ENCODE measurements around the gene LMF1.

LMF1 gene

DNA sequence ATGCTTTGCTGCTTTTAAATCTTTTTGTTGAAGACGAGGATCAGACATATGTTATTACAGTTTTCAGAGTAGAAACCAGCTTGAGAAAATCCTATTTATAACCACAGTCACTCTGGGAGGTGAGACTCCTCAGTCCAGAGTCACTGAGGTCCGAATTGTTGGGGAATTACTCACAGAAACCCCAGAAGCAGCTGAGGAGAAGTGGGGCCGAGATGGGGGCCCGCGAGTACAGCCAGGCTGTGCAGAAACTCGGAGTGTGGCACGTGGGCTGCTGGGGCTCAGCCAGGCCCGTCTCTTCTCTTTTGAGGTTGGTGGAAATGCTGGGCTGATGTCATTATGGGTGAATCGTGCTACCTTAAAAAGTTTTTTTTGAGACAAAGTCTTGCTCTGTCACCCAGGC lies 155.8 kb downstream of the LMF1 start:
- DNase-seq (ENCODE audit: low read depth, low spot score): no peak

DNA sequence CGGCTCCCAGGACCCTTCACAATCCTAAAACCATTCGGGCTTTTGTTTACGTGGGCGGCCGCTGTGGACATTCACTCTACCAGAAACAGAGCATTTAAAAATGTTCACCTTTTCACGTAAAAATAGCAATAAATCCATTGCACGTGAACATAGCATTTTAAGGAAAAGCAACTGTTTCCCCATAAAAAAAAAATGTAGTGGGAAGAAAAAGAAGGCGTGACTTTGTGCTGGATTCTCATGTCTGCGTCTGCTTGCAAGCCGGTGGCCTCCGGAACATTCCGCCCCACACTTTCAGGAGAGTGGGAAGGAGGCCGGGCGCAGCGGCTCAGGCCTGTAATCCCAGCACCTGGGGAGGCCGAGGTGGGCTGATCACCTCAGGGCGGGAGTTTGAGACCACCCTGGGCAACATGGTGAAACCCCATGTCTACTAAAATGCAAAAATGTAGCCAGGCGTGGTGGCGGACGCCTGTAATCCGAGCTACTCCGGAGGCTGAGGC lies 156.8 kb downstream of the LMF1 start:
- no peak for DNase-seq (ENCODE audit: low read depth, low spot score)

DNA sequence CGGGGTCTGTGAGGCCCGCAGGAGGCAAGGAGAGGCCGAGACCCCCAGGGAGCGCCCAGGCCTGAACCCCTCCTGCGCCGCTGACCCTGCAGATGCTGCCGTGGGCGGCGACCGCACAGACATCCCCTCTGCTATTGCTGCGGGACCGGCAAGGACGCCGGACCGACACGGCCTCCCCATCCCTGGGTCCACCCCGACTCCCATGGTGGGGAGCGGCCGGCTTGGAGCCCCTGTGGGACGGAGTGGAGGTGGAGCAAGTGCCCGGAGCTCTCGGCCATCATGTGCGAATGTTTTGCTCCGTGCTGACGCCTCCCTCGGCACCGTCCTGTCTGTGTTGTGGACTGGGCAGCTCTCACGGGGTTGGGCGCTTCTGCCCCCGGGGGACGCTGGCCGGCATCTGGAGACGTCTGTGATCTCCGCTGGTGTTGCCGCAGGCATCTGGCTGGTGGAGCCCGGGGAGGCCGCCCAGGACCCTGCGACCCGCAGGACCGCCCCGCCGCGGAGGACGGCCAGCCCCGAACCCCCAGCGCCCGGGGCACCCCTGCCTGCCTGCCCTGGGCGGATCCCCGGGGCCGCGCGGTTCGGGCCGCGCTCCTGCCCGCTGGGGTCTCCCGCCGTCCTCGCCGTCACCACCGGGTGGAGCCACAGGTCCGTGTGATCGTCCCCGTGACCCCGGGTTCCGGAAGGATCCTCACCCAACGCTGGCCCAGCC lies 157.4 kb downstream of the LMF1 start:
- no peak for DNase-seq (ENCODE audit: low read depth, low spot score)

DNA sequence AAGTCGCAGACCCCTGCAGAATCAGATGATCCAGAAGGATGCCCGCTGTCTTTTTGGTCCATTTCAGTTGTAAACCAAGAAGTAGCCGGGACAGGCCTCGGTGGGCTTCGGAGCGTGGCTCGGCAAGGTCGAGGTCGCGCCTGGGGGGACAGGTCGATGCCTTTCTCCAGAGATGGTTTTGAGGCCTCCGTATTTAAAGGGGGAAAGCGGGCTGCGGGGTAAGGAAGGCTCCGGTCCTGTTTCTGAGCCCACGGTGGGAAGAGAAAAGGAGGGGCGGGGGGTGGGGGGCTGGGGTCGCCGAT lies 162.7 kb downstream of the LMF1 start:
- DNase-seq (ENCODE audit: low read depth, low spot score): no peak

DNA sequence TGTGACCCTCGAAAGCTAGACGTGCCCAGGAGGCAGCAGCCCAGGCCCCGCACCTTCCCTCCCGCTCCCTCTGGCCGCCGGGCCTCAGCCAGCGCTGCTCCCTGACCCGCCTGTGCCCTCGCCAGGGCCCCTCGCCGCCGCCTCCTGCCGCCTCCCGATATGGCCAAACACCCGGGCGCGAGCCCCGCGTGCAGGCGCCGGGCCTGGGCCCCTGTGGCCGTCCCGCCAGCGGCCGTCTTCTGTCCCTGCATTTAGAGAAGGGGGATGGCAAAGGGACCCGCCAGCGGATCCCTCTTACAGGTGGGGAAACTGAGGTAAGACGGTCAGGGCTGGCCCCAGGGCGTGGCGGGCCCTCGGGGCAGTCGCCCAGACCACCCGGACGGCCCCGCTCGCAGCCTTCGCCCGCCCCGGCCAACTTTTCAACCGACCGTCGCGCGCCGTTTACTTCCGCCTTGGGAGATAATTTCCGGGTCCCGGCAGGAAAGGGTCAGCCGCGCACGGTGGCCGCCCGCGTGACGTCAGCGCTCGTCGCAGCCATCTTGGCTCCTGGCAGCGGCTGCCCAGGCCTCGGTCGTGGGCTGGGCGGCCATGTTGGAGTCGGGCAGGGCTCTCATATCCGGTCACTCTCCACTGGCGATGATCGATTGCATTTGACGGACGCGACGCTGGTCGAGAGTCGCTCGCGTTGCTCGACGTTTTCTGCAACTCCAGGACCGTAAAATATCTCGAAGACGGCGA lies 163.3 kb downstream of the LMF1 start:
- peak; percentile 72 for DNase-seq (ENCODE audit: low read depth, low spot score)

DNA sequence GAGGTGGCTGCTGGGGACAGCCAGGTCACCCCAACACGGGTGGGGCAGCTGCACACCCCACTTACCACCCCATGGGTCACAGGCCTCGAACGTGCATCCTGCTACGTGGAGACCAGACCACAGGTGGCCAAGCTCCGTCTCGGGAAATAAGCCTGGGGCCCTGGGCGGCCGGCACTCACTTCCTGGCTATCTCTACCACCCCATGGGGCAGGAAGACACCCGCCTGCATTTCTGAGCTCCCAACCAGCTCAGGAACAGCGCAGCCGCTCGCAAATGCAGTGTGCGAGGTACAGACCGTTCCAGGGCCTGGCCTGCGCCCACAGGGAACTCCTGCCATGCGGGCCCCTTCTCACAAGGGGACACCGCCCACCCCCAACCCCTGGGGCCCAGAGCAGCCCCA lies 165.3 kb downstream of the LMF1 start:
- no peak for DNase-seq (ENCODE audit: low read depth, low spot score)

DNA sequence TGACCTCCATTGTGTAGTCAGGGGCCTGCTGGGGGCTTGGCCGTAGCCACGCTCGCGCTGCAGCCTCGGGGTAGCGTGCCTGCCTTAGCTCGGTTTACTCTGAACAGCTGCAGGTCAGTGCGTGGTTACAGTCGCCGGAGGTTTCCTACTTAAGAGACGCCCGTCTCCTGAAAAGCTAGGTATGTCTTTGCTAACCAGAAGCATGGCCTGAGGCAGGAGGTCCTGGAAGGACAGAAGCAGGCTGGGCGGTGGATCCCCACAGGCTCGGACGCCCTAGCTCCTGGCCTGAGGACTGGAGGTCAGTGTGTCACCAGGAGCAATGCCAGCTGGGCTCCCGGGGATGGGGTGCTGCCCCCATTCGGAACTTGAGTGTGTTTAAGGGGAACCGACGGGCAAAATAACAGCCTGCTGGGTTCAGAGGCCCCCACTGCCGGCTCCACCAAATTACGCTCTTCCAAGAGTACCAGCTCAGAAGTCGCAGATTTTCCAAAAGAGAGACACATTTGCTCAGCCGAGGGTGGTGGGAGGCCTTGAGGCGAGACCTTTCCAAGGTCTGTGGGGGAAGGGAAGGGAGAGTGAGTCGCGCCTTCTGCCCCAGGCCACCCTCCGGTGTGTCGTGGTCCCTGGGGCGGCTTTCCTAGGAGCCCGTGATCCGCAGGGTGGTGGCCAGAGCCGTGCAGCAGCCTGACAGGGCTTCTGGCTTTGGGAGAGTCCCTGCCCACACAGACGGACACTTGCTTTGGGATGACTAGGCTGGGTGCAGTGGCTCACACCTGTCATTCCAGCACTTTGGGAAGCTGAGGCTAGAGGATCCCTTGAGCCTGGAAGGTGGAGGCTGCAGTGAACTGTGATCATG lies 166.4 kb downstream of the LMF1 start:
- DNase-seq (ENCODE audit: low read depth, low spot score): no peak

DNA sequence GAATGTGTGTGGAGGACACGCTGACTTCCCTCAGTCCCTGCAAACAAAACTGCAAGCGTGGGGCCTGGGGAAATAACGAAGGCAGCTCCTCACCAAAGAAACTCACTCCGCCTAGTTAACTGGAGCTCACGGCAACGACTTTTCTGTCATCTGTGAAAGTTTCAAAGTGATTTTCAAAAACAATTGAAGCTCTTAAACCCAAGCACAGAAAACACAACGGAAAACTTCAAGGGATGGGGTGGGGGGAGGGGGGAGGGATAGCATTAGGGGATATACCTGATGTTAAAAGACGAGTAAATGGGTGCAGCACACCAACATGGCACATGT lies 167.1 kb downstream of the LMF1 start:
- no peak for DNase-seq (ENCODE audit: low read depth, low spot score)
